Measurements from ENCODE around the gene STIM1. TPM values are rescaled to one million over a fixed set of nuclear protein-coding genes. Genes with fewer than 3 reads are reported as not detected.
A peak's percentile ranks its signal among the peaks of the same experiment; 100 is the strongest.

Gene STIM1
- total RNA-seq, 1 donor from 2014 or later: 21.7 TPM

- DNase-seq (ENCODE audit: low spot score): no peak
Observed at GRCh38 chr11:4065086-4065485, 209.6 kb downstream of the STIM1 start.

- no peak for DNase-seq (ENCODE audit: low spot score)
Observed at GRCh38 chr11:4065601-4066377, 210.3 kb downstream of the STIM1 start.

GRCh38 chr11:4066910-4067309 is 211.4 kb downstream of the STIM1 start:
- no peak for DNase-seq (ENCODE audit: low spot score)

GRCh38 chr11:4068962-4069361 is 213.5 kb downstream of the STIM1 start:
- no peak for DNase-seq (ENCODE audit: low spot score)

- no peak for DNase-seq (ENCODE audit: low spot score)
Observed at GRCh38 chr11:4071325-4071724, 215.9 kb downstream of the STIM1 start.

- peak; percentile 53 for DNase-seq (ENCODE audit: low spot score)
Observed at GRCh38 chr11:4071914-4072313, 216.4 kb downstream of the STIM1 start.

GRCh38 chr11:4072668-4073285 is 217.3 kb downstream of the STIM1 start:
- DNase-seq (ENCODE audit: low spot score): peak; percentile 87

- no peak for DNase-seq (ENCODE audit: low spot score)
Observed at GRCh38 chr11:4074266-4074665, 218.8 kb downstream of the STIM1 start.

- peak; percentile 54 for DNase-seq (ENCODE audit: low spot score)
Observed at GRCh38 chr11:4076774-4077173, 221.3 kb downstream of the STIM1 start.

- no peak for DNase-seq (ENCODE audit: low spot score)
Observed at GRCh38 chr11:4083198-4083597, 227.7 kb downstream of the STIM1 start.

- DNase-seq (ENCODE audit: low spot score): no peak
Observed at GRCh38 chr11:4084406-4085125, 229.1 kb downstream of the STIM1 start.

- DNase-seq (ENCODE audit: low spot score): no peak
Observed at GRCh38 chr11:4085575-4085974, 230.1 kb downstream of the STIM1 start.

GRCh38 chr11:4086575-4087353 is 231.3 kb downstream of the STIM1 start:
- DNase-seq (ENCODE audit: low spot score): no peak

- no peak for DNase-seq (ENCODE audit: low spot score)
Observed at GRCh38 chr11:4087551-4087950, 232.1 kb downstream of the STIM1 start.

GRCh38 chr11:4090258-4090657 is 234.8 kb downstream of the STIM1 start:
- DNase-seq (ENCODE audit: low spot score): no peak

- no peak for DNase-seq (ENCODE audit: low spot score)
Observed at GRCh38 chr11:4092026-4092425, 236.6 kb downstream of the STIM1 start.

GRCh38 chr11:4093519-4094347 is 238.3 kb downstream of the STIM1 start:
- DNase-seq (ENCODE audit: low spot score): no peak

GRCh38 chr11:4094348-4095291 is 239.2 kb downstream of the STIM1 start, which contains the start of gene RRM1:
TSS of gene RRM1 (plus strand) at chr11:4094799. CDS start at chr11:4095013, 214 bp downstream.
- DNase-seq (ENCODE audit: low spot score): peak; percentile 99

- peak; percentile 21 for DNase-seq (ENCODE audit: low spot score)
Observed at GRCh38 chr11:4095509-4096230, 240.2 kb downstream of the STIM1 start.

Measured in umbilical cord (tissue), 2 donors.